ELF-1 (cell line): ENCODE measurements around the gene PTPRM.

Source experiments
- DNase-seq: peaks from one replicate; pipeline ENCODE4 v3.0.0-alpha.2; 2016; ENCODE audit warnings: low read depth, low spot score

PTPRM gene

DNA sequence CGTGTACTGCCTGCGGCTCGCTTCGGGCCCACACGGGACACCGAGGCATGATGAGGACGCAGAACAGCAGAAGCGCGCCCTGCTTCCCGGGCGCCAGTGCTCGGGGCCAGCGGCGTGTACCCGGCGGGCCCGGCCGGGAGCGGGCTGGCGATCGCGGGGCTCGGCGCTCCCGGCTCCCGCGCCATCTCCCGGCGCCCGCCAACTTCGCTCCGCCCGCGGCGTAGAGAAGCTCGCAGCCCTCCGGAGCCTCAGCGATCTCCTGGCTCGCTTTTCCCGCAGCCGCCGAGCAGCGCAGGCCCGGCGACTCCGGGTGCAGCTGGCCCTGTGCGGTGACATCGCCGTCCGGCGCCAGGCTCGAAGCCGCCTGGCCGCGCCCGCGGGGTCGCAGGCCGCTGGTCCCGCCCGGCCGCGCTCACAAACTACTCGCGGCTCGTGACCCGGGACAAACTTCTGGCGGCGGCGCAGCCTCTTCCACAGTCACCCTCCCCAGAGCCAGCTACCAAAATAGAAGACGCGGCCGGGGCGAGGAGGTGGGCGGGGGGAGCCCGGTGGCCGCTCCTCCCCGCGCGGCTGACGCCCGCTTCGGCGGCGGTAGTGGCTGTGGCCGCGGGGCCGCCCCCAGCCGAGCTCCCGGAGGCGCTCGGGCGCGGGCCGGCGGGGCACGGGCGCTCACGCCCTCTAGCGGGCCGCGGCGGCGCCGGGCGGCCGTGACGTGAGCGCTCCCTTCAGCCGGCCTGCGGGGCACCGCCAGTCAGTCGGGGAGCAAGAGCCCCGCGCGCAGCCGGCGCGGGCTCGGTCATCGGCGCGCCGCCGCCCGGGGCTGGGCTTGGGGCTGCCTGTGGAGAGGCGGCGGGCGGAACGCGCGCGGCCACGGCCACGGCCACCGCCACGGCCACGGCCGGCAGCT, at the start of gene PTPRM:
Gene PTPRM, plus strand, starts transcription at position 750 of the 907 bp plus-strand sequence. CDS start 503 bp downstream, outside the sequence.
- DNase-seq: peak; percentile 79

DNA sequence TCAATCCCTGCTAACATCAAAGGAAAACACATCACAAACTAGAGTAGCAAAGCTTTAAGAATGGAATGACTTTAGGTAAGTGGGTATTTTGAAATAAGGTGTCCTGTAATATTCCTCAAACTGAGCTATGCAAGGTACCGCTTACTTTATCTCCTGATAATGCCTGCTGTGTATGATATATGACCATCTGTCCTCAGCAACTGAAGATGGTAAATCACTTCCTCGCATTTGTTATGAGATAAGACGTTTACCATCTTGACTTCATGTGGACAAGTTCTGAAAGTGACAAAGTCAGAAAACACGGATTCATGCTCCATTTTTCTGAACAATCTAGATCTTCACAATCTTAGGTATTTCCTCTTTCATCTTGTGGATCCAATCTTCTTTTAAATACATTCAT, 49.3 kb upstream of the PTPRM start:
- no peak for DNase-seq

DNA sequence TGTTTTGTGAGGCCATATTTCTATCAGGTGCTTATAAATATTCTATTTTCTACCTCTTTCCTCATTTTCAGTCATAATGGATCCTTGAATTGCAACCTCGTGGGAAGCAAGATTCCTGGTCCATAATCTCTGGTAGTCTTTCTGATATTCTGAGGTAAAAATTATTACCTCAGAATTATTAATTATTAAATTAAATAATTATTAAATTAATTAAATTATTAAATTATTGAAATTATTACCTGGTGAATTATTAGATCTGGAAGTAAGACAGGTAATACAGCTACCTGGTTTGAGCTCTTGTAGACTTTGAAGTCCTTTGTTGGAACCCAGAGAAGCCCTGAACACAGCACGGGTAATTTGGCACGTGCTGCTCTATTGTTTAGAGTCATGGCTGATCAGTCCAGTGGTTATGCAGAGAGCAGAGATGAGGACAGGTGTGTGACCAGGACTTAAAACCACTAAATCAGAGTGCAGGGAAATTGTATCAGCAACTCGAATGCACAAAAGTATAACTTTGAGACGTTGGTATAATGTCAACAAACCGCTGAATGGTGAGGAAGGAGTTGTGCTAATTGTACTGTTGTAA, 46.8 kb upstream of the PTPRM start:
- no peak for DNase-seq

DNA sequence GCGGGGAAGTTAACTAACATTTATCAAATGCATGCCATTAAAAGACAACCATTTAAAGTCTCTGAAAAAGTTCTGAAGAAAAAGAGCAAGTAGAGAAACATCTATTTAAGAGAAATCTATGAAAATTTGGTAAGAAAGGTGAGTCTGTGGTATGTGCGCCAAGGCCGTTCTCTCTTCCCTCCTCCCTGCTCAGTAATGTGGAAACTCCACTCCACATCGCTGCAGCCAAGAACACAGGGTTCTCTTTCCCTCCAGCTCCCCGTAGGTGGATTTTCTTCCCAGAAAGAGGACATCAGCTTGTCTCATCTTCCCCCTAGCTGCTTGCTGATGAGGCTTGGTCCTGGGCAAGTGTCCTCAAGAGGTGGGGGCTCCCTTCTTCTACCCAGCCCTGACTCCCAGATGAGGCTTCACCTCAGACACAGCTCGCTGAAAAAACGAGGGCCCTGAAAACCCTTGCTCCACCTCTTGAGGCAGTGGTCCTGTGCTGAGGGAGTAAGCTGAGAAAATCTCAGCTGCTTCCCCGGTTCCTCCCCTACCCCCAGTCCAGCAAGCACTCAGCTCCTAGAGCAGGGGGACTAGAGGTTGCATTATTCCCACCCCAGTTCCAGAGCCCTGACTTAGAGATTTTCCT, 45.8 kb upstream of the PTPRM start:
- peak; percentile 23 for DNase-seq

DNA sequence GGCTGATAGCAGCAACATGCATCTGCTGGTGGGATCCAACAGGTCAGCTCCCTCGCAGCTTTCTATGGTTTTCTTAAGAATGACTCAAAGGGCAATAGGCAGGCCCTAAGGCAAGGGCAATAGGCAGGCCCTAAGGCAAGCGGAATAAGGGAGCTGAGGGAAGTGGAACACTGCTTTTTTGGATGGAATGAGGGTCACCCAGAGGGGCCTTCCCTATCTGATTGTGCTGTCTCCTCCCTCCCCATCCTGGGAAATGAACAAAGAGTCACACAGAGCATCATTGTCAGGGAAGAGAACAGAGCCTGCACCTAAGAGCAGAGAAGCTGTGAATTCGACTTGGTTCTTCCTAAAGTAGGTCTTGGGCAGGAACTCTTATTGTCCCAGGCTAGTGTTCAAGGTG, 43.3 kb upstream of the PTPRM start:
- DNase-seq: peak; percentile 50

DNA sequence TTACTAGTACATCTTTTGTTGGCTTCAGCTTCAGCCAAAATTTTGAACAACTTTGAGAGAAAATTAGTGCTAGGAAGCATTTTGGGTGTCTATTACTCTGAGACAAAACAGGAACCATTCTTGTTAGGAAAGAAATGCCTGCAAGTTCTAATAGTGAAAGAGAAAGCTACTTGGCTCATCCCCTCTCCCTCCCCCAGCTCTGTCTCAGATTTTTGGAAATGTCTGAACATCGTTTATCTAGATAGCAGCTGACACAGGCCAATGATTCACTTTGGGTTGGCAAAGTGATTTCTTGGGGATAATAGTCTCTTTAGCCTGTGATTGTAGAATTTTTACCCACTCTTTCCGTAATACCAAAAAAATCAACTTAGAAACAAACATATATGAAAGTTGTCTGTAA, 42.3 kb upstream of the PTPRM start:
- DNase-seq: no peak

DNA sequence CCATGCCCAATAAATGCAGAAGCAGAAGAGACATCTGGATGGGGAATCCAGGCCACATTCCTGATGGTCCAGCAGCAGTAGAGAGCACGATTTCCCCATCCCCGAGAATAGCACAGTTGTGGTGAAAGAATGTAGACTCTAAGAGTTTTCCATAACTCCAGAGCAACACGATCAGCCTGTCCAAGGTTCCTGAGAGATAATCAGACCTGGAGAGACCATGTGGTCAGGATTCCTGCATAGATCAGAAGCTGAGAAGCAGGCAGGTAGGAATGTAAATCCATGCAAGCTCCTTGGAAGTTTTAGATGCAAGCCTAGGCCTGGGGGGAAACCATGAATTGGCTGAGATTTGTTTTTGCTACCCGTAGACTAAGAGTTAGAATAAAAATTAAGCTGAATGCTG, 34.2 kb upstream of the PTPRM start:
- peak; percentile 36 for DNase-seq

DNA sequence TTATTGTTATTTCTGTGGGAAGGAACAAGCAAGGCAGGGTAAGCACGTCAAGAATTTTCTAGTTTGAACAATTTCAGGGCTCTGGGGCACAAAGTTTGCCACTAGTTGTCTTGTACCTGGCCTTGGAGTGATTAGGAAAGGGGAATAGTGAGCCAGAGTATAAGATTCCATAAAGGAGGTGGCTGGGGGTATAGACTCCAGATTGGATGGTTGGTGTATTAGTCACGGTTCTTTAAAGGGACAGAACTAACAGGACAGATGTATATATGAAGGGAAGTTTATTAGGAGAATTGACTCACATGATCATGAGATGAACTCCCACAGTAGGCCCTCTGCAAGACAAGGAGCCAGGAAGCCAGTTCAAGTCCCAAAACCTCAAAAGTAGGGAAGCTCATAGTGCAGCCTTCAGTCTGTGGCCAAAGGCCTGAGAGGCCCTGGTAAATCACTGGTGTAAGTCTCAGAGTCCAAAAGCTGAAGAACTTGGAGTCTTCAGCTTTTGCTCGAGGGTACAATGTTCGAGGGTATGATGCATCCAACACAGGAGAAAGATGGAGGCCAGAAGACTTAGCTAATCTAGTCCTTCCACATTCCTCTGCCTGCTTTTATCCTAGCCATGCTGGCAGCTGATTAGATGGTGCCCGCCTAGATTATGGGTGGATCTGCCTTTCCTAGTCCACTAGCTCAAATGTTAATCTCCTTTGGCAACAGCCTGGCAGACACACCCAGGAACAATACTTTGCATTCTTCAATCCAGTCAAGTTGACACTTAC, 31.5 kb upstream of the PTPRM start:
- DNase-seq: no peak

DNA sequence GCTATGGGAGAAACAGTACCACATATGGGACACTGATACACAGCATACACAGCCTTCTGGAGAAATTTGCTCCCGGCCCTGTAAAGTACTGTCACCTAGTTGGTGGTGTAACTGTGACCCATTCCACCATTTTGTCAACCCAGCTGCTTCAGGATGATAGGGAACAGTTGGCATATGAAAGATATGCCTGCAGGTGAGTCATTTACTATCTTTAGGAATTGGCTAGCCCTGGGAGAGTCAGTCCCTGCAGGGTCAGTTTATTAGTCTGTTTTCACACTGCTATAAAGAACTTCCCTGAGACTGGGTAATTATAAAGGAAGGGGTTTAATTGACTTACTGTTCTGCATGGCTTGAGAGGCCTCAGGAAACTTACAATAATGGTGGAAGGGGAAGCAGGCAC, 30.0 kb upstream of the PTPRM start:
- DNase-seq: no peak

DNA sequence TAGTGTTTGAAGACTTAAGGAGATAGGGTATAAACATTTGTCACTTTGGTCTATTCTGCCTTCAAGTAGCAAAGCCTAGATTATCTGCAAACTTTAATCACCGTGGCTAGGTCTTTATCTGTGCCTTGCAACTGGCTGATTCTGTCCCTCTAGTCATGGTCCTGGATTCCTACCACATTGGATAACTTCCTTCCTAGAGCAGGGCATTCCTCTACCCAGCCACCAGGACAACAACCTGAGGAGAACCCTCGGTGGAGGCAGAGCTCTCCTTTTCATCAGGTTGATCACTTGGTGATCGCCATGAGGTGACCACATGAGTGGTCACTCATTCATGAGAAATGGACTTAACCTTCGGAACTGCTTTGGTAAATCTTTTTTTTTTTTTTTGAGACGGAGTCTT, 25.3 kb upstream of the PTPRM start:
- DNase-seq: no peak

DNA sequence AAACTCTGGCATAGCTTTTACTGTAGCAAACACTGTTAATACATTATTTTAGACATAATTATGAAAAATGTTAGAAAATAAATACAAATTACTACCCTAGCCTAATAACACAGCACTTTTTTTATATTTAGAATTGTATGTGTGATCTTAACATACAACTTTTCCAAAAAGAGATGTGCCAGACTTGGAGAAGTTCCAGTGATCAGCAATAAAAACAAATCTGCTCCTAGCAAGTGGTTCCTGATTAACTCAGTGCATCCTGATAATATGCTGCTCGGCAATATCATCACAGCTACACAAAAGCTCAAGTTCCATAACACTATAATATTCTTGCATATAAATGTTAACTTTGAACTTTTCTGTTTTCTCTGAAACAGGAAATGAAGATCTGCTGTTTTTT, 22.4 kb upstream of the PTPRM start:
- DNase-seq: no peak

DNA sequence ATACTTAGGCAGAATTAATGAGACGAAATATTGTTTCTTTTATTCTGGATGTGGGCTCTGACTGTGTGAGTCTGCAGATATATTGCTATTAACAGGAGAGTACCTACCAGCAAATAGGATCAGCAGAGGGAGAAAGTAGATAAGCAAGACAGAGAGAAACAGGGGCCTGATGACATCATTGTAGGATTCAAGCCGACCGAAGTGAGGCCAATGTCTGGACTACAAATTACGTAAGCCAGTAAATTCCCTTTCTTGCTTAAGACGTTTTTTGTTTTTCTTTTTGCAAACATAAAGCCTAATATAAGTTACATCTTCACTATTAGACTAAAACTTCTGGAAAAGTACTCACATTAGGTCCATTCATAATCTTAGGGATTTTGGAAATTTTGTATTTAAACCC, 21.4 kb upstream of the PTPRM start:
- no peak for DNase-seq

DNA sequence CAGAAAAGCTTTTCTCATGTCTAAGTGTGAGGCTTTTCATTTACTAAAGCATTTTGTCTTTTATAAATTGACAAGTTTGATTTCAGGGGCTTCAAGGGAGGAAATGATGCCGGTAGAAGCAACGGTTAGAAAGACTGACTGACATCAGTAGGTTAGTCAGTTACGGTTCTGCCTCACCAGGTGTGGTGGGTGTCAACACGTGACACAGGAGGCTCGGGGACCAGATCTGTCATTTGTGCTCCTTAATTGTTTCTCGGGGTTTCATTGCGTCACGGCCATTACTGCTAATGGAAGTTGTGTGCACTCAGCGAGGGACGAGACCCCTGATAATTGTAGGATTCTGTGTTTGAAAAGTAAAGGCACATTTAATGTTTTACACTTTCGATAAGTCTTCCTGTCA, 18.9 kb upstream of the PTPRM start:
- DNase-seq: no peak

DNA sequence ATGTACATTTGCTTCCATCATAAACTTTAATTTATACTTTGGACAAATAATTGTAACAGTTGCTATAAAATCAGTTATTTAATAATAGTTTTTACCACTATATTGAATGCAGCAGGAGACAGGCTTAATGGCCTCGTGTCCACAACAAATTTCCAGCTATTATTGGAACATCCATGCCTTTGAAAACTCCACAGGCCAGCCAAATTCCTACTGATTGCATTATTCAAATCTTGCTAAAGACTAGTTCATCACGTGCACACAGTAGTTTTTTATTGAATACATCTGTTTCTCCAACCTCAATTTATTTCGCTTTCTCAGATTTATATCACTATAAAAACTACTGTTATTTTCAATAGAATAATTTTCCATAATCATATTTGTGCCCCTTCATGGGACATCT, 18.4 kb upstream of the PTPRM start:
- DNase-seq: no peak

DNA sequence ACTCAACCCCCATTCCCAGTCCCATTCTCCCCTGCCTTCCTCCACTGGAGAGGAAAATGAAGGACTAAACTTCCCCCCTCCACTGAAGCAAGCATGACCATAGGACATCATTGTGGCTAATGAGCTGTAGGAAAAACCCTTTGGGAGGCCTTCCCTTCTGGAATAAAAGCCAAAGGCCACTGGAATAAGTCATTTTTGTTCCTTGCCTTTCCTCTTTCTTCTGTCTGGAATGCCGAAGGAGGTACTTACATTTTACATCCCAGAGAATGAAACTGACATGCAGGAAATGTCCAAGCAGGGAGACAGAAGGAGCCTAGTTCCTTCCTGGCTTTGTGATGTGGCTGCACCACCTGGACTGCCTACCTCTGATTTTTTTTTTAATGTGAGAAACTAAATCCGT, 9.1 kb upstream of the PTPRM start:
- DNase-seq: no peak

DNA sequence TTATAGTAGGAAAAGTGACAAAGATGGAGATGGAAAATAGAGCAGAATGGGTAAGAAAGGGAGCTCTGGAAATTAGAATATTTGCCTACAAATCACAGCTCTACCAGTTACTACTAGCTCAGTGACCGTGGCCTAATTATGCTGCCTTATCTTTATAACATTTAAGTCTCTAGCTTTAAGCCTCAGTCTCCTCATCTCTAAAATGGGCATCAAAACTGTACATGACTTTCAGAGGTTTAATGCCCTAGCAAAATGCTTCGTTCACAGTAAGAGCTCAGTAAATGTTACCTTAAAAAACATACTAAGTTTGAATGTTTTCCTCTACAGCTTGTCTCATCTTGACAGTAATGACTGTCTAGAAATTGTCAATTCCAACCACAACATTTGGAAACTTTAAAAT, 8.3 kb upstream of the PTPRM start:
- no peak for DNase-seq

DNA sequence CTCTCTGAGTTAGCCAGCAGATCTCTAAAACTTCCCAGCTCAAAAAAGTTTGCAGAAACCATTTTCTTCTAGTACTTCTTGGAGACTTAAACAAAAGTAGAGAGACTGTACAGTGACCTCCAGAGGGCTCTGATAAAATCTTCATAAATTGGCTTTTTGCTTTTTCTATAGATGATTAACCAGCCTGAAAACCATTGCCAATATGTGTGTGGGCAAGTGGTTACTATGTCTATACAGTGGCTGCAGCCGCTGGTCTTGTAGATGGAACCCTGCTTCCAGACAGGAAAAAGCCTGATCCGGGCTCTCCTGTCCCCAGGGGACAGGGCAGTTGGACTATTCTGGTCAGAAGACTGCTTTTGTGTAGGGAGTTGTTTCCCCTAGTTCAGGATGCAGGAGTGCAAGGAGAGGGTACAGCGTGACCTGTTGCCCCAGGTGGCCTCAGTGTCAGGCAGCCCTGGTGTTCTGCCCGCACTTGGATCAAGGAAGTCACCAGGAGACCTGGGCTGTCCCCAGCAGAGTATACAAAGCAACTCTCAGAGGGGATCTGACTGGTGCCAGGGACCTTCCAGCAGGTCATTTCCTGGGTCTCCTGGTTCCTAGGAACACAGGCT, 7.3 kb upstream of the PTPRM start:
- no peak for DNase-seq

DNA sequence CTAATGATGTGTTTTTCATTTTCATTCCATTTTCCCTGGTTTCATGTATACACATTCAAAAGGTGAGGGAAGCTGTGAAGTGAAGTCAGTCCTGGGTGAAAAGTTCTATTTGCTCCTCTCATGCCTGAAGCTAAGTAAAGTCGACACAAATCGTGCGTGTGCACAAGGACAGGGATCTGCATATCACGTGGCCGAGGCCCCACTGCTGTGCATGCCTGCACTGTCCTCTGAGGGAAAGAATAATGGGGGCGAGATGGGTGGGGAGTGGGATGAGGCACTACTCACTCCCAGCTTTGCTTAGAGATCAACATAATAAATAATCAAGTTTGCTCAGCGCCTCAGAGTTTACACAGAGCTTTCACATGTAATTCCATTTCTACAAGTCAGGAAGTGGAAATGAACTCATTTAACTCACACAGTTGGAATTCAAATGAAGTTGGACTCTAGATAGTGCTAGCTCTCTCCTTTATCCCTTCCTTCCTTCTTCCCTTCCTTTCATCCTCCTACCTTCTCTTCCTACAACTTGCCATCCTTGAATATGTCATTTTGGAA, 5.1 kb upstream of the PTPRM start:
- DNase-seq: no peak

DNA sequence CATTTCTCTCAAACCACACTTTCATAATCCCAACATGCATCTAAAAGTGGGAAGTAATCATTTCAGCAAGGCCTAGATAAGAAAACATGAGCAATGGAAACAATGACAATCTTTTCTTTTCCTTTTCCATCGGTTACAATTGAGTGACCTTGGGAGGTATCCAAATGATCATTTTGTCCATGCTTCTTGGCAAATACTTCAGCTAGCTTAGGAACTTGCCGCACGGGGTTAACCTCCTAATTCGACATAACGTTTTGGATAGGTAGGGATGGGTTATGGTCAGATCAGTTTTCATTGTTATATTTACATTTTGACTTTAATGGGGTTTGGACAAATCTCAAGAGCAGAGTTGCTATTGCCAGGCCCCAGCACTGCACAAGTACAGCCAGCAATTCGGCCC, 4.6 kb upstream of the PTPRM start:
- no peak for DNase-seq

DNA sequence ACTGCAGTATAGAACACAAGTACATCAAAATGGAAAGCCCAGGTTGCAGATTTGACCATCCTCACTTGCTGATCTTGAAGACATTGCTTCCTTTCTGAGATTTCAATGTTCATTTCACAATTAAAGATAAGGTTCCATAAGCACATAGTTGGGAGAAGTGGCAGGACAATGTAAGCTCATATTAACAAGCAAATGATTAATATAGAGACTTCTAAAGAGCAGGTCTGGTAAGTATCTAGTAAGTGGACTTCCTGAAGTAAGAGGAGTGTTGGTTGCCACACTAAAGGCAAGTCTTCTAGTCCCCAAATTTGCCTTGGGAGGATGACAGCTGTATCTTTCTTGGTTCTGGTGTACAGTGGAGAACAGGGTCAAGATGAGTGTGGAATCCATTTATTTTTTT, 1.4 kb upstream of the PTPRM start:
- DNase-seq: no peak

DNA sequence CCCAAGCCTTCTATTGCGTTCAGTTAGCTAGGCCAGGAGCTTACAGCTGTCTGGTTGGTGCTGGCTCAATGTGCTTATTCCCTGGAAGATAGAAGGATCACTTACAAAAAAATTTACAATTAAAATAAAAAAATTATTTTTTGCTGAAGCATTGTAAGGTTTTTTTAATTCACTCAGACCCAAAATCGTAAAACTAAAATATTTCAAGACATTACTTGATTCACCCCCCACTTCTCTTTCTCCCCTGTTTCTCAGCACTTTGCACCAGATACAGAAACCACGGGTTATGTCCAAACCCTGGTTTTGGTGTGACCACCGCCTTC, 911 bp upstream of the PTPRM start:
- no peak for DNase-seq
